Left lobe of liver (tissue), 2 donors: ENCODE measurements around the gene SLC8A3. TPM values are rescaled to one million over a fixed set of nuclear protein-coding genes. Genes with fewer than 3 reads are reported as not detected.

ENCODE experiments used
- ATAC-seq: fragments of 200-7000 bp; cut with Tn5 transposase; one replicate; pipeline ENCODE4 v1.9.1; 2020; ENCODE audit warnings: mild to moderate bottlenecking, moderate library complexity
- DNase-seq: peaks from one replicate; pipeline ENCODE4 v3.0.0-alpha.2; 2020; ENCODE audit warnings: low spot score
- total RNA-seq: library from RNA; stranded (reverse); gene quantifications from one replicate; pipeline ENCODE4 v1.2.1, GENCODE V29; 2021
- donor health status: DM: no; HTN: no; CAD: no; lungs with moderate emphysema.
- donor health status: DM: no; HTN: yes; CAD: no.

The SLC8A3 gene
- total RNA-seq, 1 donor from 2014 or later, result 0.05 TPM

GRCh38 chr14:70123796-70124195, 65.0 kb downstream of the SLC8A3 start:
- ATAC-seq, result no peak
- DNase-seq, result no peak

DNA sequence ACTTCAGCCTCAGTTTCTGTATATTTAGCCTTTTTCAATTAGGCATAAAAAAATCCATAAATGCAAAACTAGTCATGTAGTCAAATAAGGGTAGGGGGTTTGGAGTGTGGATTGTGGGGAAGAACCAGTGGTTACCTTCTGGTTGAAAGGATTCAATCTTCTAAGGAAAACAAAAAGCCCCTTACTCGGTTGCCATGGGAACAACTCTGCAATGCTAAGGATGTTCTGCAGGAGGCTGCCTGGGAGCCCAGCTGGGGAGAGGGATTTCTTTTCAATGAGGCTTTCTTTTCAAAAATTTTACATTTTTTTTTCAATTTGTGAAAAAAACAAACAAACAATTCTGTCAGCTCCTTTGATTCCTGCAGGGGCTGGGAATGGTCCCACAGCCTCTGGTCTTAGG, 67.2 kb downstream of the SLC8A3 start:
- DNase-seq (no peak), ATAC-seq (no peak)

DNA sequence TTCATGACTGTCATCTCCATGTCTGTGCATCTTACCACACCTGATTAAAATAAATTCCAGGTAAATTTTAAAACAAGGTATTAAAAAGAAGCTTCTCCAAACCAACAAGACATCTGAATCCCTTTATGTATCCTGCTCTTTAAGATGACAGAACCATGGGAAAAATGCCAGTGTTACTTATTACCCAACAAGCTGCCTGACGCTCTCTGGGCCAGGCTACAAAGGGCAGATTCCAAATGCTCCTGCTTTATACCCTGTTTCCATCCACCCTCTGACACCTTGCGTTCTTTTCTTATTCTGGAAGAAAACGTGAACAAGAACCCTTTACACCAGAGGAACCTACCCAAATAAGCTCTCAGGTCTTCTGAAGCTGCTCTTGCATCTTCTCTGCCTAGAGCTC, 70.7 kb downstream of the SLC8A3 start:
- ATAC-seq, result peak; percentile 95

GRCh38 chr14:70116278-70116677, 72.5 kb downstream of the SLC8A3 start:
- no peak for DNase-seq
- ATAC-seq, result no peak

More for the DNA sequence above, 70.7 kb downstream of the SLC8A3 start:
- peak; percentile 59 for DNase-seq

GRCh38 chr14:70114621-70115156, 74.1 kb downstream of the SLC8A3 start:
- ATAC-seq, result no peak
- DNase-seq, result no peak

DNA sequence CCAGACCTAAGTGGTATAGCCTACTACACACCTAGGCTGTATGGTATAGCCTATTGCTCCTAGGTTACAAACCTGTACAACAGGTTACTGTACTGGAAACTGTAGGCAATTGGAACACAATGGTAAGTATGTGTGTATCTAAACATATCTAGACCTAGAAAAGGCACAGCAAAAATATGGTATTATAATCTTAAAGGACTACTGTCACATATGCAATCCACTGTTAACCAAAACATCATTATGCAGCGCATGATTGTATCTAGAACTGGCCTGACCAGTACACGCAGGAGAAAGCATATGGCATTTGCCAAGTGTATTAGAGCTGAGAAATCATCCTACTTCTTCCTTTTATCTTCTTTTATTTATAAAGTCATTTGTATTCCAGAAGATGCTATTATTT, 75.5 kb downstream of the SLC8A3 start:
- no peak for ATAC-seq

DNA sequence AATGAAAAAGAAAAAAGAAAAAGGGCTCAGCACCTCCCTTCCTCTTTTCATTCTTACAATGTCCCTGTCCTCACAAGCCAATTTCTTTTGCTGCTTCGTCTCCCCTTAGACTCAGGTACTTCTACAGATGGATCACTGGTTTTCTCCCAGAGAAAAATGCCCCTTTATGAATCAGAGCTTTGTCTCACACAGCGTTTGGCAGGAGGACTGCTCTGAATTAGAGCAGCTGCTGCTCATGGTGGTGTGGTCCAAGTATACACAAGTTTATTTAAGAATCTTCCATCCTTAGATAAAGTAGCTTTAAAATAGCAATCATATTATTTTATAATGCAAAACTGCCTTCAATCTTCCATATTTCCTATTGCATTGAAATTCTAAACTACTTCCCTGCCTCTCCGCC, 80.3 kb downstream of the SLC8A3 start:
- DNase-seq (no peak), ATAC-seq (no peak)

More for the DNA sequence above, 75.5 kb downstream of the SLC8A3 start:
- no peak for DNase-seq

DNA sequence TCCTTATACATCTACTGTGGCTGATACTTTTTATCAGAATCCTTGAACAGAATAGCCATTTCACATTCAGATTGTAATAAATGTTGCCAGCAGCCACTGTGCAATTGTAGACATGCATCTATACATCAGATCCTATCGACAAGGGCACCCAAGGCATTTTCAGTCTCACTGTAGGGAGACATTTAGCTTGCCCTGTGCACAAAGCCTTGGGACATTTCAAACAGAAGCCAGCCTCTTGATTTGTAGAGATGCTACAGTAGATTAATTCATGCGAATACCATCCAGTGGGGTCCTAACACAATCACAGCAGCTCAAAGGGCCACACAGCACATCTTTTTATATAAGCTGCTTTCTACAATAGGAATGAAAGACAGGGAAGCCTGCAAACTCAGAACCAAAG, 81.4 kb downstream of the SLC8A3 start:
- DNase-seq (no peak), ATAC-seq (no peak)

- ATAC-seq (no peak), DNase-seq (no peak)
Observed at GRCh38 chr14:70100071-70100470, 88.7 kb downstream of the SLC8A3 start.

DNA sequence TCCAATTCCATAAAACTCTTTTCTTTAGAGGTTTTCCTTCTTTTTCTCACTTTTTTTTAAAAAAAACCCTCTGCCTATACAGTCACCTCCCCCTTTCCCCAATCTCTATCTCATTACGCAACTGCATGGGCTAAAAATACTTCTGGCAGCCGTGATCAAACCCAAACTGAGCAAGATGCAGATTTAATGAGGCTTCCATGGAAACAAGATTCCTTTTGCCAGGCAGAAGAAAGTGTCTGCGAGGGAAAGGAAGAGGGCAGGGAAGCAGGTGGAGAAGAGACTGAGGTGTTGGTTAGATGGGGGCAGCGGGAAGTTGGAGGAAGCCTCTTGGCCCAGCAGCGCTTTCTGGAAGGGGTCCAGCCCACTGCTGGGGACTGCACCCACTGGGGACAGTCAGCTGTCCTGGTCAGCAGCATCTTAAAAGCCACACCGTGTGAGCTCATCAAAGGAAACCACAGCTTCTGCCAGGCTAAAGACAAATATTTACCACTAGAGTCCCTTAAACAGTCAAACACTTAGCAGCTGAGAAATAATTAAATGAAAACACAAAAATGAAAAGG, 90.4 kb downstream of the SLC8A3 start:
- DNase-seq (no peak), ATAC-seq (no peak)

- DNase-seq (no peak), ATAC-seq (peak; percentile 25)
Observed at GRCh38 chr14:70097576-70098249, 91.0 kb downstream of the SLC8A3 start.

- ATAC-seq, result no peak
- no peak for DNase-seq
Observed at GRCh38 chr14:70096866-70097265, 91.9 kb downstream of the SLC8A3 start.

- DNase-seq (no peak), ATAC-seq (no peak)
Observed at GRCh38 chr14:70094631-70095030, 94.1 kb downstream of the SLC8A3 start.

- DNase-seq (no peak), ATAC-seq (no peak)
Observed at GRCh38 chr14:70094106-70094505, 94.6 kb downstream of the SLC8A3 start.

DNA sequence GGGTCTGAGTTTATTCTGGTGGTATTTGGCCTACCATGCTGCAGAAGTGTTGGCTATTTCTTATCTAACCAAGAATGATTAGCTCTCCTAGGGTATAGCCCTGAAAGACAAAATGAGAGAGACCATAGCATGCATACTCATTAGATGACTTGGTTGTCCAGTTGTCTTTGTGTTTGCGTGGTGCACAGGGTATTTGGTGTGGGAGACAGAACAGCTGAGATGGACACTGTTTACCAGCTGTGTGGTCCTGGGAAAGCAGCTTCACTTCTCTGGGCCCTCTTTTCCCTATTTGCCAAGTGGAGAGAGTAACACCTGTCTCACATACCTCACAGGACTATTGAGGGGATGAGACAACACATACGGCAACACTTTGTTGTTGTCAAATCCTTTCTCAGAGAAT, 95.6 kb downstream of the SLC8A3 start:
- no peak for ATAC-seq
- DNase-seq, result no peak

DNA sequence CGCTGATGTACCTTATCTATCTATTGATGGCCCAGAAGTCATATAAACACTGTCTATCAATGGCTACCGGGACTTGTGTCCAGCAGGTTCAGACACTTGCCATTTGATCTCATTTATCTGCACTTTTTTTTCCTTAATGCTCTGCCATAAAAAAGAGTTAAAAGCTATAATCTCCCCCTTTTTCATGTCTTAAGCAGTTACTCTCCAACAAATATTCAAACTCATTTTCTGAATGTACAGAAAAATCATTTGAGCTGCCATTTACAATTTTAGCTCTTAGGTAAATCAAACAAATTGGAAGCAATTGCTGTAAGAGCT, 101.4 kb downstream of the SLC8A3 start:
- ATAC-seq (no peak), DNase-seq (no peak)

DNA sequence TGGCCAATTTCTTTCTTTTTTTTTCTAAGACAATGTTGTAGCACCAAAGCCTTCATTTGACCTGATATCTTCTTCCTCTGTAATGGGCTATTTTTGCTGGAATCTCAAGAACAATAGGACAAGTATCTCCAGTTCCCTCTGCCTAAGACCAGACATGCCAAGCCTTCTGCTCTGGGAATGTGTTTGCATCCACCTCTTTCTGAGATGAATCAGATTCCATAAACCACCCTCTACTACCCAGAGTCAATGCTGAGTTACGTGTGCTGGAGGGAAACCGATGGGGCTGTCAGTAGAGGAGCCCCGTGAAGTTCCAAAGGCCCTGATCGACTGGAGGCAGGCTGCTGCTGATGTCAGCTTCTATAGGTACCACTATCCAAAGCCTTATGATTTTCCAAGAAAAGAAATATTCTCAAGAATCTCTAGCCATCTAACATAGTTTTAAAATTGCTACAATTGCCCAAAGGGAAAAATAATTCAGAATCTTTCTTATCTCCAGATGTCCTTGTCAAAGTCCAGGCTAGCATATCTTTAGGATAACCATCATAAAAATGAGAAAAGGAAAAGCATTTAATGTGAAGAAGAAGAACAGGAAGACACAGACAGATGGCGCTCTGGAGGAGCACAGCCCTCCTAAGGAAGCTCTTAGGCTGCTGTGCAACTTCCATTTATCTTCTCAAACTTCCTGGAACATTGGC, 101.9 kb downstream of the SLC8A3 start:
- ATAC-seq, result peak; percentile 89

DNA sequence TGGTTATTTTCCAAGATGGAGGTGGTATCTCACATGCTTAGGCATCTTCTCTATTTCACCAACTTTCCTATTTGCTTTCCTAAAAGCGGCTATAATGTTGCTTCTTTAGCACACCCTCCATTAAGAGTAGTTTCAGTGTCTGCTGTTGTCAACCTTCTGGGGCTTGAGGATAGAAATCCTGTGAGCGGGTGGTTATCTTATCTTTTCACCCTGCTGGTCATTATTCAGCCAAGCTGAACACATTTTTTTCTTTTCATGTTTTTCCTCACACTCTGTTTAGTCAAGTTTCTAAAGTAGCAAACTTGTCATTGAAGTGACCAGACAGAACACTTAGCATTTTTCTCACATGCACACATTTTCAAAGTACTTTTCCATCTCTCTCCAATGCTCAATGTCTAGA, 104.5 kb downstream of the SLC8A3 start:
- ATAC-seq (no peak), DNase-seq (no peak)

More for the DNA sequence above, 101.9 kb downstream of the SLC8A3 start:
- DNase-seq, result no peak

GRCh38 chr14:70082394-70082793, 106.4 kb downstream of the SLC8A3 start:
- ATAC-seq (no peak), DNase-seq (no peak)

- ATAC-seq, result no peak
- no peak for DNase-seq
Observed at GRCh38 chr14:70080076-70080475, 108.7 kb downstream of the SLC8A3 start.

DNA sequence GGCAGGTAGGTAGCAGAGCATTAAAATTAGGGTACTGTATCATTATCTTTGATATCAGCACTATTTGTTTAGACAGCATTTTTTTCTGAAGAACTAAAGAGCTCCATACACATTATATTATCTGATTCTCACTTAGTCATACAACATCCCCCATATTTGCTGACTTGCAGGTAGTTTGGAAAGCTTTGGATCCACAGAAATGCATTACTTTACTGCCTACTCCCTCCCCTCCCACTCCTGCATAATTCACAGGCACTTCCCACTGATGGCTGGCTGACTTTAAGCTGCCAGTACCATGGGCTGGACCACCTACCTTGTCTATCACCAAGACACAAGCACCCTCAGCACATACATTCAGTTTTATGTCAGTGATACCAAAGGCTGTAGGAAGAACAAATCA, 110.4 kb downstream of the SLC8A3 start:
- DNase-seq (no peak), ATAC-seq (no peak)

- ATAC-seq (no peak), DNase-seq (no peak)
Observed at GRCh38 chr14:70077720-70078119, 111.0 kb downstream of the SLC8A3 start.
